Stimulated activated CD4-positive, alpha-beta T cell treated with anti-CD3 and anti-CD28 coated beads, Interleukin-4, amount 100 ng/mL, for 1 hour (primary cell): ENCODE data around the gene HPS5.
"Not testable (repeated sequence)": the region's sequence is repeated elsewhere in the genome, so short reads cannot be mapped to it uniquely, and the experiment has no call there.

Experiments used
- DNase-seq: peaks from one replicate; pipeline ENCODE4 v3.0.0-alpha.2; 2020

Gene HPS5

GRCh38 chr11:18315893-18316292 lies 6.0 kb downstream of the HPS5 start:
- no peak for DNase-seq

GRCh38 chr11:18314784-18315523 lies 7.0 kb downstream of the HPS5 start:
- DNase-seq: no peak

DNA sequence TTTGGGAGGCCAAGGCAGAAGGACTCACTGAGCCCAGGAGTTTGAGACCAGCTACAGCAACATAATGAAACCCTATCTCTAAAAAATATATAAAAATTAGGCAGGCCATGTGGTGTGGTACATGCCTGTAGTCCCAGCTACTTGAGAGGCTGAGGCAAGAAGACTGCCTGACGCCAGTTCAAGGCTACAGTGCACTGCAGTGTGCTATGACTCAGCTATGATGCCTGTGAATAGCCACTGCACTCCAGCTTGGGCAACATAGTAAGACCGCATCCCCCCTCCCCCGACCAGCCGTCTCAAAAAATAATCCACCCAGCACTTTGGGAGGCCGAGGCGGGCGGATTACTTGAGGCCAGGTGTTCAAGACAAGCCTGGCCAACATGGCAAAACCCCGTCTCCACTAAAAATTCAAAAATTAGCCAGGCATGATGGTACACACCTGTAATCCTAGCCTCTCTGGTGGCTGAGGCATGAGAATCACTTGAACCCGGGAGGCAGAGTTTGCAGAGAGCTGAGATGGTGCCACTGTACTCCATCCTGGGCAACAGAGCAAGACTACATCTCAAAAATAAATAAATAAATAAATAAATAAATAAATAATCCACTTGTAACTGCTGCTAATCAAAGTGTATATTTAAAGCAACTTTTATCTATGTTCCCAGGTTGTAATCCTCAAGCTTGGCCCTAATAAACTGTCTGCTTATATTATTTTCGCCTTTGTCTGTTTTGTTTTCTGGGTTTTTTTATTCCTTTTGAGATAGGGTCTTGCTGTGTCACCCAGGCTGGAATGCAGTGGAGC lies 7.8 kb downstream of the HPS5 start:
- DNase-seq: no peak

- DNase-seq: no peak
These were observed 9.1 kb downstream of the HPS5 start for GRCh38 chr11:18312663-18313420.

DNA sequence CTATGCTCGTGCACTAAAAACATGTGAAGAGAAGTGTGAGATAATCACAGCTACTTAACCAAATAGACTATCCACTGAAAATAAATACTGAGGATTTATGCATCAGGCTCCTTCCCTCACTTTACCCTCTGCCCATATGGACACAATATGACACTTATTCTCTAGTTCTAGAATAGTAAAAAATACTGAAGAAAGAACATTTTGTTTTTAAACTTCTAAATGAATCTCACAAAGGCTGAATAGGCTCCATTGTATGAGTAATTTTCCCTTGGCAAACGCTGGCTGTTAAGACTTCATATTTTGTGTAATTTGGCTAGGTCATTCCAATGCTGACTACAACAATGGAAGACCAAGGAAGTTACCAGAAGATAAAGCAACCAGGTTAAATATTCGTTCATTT lies 9.9 kb downstream of the HPS5 start:
- no peak for DNase-seq

DNA sequence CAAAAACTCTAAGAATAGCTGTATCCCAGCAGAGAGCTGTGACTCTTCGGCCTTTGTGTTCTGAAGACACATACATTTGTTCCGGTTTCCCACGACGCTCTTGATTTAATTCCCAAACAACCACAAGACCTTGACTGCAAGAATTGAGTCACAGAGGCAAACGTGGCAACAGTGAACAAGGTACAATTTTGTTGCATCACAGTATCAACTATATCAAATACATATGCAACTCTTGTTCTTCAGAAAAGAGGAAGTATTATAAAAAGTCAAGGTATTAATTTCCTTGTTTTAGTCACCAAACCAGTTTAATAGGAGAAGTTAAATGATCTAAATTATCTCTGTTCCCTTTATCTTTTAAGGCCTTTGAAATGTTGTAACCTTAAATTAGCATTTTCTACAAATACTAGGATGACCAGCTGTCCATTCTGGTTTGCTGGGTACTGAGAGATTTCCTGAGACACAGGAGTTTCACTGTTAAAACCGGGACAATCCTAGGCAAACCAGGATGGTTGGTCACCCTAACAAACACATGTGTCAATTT lies 11.1 kb downstream of the HPS5 start:
- DNase-seq: no peak

DNA sequence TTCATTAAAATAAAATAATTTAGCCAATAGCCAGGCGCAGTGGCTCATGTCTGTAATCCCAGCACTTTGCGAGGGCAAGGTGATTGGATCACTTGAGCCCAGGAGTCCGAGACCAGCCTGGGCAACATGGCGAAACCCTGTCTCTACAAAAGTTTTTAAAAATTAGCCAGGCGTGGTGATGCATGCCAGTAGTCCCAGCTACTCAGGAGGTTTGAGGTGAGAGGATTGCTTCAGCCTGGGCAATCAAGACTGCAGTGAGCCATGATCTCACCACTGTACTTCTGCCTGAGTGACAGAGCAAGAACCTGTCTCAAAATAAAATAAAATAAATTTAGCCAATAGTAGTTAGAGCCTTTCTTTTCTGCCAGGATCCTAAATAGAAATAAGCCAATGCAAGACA lies 12.2 kb downstream of the HPS5 start:
- DNase-seq: no peak

GRCh38 chr11:18308242-18308641 lies 13.7 kb downstream of the HPS5 start:
- no peak for DNase-seq

DNA sequence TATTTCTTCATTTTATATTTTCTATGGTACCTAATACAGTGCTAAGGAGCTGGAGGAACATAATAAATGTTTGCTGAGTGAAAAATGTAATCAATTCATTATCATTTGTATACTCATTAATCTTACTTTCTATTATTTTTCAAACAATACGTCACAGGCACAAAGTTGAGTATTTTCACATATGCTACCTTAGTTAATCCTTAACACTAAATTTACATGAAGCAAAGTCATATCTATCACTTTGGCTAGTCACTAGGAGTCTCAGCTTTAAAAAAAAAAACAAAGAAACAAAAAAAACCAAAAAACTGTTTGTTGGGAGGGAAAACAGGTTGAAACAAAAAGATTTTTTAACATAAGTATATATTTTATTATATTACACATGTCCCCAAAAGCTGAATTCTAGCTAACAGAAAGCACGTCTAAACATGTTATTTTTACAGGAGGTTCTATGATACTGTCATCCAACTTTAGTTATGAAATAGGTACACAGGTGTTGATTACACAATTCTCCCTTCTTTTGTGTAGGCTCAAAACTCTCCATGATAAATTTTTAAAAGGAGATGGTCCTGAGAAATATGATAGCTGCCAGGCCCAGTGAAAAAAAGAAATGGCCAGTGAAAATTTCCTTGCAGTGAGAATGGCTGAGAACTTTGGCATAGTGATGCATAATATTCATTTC lies 14.3 kb downstream of the HPS5 start:
- DNase-seq: no peak

DNA sequence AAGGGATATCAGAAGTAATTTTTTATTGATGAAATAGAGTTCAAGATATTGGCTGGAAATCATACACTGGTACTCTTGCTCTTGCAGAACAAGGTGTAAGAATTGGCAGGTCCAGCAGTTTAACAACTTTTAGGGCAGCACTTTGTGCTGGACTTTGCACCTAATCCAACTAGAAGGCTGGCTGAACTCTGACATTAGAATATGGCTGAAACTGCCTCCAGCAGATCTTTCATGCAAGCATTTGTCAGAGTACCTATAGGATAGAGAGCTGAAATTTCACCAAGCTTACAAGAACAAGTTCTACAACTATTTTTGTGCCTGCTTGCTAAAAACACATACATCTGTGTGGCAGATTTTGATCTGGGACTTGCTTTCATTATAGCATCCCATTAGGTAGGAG lies 17.2 kb downstream of the HPS5 start:
- DNase-seq: no peak

GRCh38 chr11:18299721-18300120 lies 22.2 kb downstream of the HPS5 start:
- no peak for DNase-seq

DNA sequence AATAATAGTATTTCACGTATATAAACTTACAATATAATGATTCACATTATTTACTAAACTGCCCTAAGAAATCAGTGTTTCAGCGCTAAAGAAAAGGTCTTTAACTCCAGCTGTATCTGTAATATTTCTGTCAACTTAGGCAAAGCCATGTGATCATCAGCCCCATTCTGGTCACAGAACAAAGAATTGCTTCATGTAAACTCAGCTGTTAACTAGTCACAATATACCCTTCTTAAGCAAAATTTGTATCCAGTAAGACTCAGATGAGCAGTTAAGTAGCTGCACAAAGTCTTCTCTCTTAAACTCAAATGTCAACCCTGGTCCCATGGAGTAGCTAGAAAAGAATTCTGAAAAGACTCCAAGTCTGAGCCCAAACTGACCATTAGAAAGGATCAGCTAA lies 26.6 kb downstream of the HPS5 start:
- no peak for DNase-seq

- no peak for DNase-seq
These were observed 27.1 kb downstream of the HPS5 start for GRCh38 chr11:18294862-18295261.

DNA sequence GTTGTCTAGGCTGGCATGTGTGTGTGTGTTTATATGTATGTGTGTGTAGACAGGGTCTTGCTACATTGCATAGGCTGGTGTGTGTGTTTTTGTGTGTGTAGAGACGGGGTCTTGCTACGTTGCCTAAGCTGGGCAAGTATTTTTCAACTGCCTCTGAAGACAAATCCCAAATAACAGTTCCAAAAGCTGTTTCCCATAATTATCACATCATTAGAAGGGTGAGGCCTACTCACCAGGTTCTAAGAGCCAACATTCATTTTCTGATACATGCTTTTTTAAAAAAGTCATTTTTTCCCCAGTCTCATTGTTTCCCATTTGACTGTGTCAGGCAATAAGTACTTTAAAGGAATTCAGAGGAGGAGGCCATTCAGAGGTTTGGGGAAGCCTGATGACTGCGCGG lies 33.0 kb downstream of the HPS5 start:
- no peak for DNase-seq

- DNase-seq: no peak
These were observed 36.1 kb downstream of the HPS5 start for GRCh38 chr11:18285841-18286240.

- no peak for DNase-seq
These were observed 39.3 kb downstream of the HPS5 start for GRCh38 chr11:18282626-18283025.

DNA sequence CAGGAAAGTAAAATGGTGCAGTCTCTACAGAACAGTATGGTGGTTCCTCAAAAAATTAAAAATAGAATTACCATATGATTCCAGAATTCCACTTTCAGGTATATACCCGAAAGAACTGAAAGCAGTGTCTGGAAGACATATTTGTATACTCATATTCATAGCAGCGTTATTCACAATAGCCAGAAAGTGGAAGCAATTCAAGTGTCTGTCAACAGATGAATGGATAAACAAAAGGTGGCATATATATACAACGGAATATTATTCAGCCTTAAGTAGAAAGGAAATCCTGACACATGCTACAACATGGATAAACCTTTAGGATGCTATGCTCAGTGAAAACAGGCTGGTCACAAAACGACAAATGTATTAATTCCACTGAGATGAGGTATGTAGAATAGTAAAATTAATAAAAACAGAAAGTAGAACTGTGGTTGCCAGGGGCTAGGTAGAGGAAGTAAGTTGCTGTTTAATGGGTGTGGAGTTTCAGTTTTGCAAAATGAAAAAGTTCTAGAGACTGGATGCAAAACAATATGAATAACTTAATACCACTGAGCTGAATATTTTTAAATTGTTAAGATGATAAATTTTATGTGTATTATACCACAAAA lies 41.4 kb downstream of the HPS5 start:
- DNase-seq: no peak

DNA sequence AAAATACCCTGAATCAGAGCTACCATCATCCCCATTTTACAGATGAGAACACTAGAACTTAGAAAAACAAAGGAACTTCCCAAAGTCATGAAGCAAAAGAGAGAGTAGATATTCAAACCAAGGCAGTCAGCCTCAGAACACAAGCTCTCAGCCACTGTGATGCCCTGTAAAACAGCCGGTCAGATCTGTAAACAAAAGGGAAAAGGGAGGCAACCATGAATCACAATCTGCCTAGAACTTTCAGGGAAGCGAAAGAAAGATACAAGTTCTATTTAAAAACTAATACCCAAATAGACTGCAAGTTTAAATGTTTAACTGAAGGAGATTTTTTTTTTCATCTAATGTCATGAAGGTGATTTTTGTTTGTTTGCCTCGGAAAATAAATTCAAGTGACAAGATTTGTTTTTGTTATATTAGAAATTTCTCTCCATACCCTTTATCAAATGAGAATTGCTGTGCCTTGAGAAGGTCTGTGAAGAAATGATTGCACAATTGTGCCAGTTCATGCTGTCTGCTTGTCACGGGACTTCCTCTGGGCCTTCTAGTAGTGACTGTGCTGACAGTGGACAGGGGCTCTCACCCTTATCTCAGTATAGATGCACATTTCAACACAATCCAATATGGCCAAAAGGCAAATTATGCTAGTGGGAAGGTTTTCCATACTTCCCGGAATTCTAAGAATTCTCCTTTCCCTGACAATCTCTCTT lies 44.2 kb downstream of the HPS5 start:
- no peak for DNase-seq

DNA sequence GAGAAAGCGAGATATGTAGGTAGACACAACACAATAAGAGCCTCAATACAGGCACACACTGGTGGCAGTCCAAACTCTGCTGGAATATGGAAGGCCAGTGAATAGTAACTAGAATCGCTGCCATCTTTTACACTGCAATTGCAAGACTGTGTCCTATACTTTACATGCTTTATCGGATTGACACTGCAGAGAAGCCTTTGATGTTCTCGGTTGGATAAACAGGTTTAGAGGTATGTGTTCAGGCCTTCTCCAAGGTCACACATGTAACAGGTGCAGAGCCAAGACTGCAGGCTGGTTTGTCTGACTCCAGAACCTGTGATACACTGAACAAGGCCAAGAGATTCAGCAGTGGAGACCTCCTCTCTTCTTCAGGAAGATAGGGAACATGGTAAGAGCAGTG lies 50.7 kb downstream of the HPS5 start:
- DNase-seq: no peak

DNA sequence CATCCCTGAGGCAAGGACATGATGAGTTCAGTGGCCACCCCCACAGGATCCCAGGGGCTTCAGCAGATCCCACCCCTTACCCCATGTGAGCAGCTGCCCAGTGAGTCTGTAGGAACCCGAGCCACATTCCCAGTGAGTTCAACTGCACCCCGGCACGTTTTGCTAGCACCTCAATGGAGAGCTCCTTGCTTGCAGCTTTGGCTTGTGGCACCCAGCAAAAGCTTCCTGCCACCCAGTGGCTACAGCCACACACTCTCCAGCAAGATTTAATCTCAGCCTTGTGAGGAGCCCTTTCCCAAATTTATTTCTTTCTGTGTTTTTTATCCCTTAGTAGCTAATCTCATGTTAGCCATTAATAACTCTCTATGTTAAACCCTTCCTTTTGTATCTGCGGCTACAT lies 51.8 kb downstream of the HPS5 start:
- DNase-seq: no peak

DNA sequence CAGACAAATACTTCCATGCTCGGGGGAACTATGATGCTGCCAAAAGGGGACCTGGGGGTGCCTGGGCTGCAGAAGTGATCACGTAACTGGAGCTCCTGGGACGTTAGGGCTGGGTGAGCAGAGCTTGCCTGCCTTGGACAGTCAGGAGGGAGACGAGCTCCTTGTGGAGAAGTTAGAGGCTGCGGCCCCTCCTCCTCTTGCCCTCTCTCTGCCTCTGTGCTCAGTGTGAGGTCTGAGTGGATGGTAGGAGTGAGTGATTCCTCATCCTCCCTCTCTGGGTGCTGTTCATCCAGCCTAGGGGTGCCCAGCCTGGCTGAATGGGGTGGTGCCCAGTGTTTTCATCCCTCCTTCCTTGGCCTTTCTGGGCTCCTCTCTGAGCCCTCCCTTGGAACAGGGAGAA lies 52.7 kb downstream of the HPS5 start:
- not testable (repeated sequence) for DNase-seq
